ENCODE measurements around the gene TUBB2B. TPM values are rescaled to one million over a fixed set of nuclear protein-coding genes. Genes with fewer than 3 reads are reported as not detected.

Gene TUBB2B
- polyA plus RNA-seq, 1 donor from 2014 or later = 3,172 TPM

GRCh38 chr6:3226481-3227362 lies 731 bp downstream of the TUBB2B start:
- H3K4me2 ChIP-seq (ENCODE audit: low read length) = peak overlapping the region; percentile 84
- H3K9me3 ChIP-seq (ENCODE audit: low read length) = no peaks in the 10 kb centered on the region
- H4K20me1 ChIP-seq (ENCODE audit: insufficient read depth) = peaks cover 34% of the 10 kb centered on the region
- no peak overlapping the region for H2AFZ ChIP-seq (ENCODE audit: low read depth, low read length)
- peaks cover 74% of the 10 kb centered on the region for H3K79me2 ChIP-seq (replicated peaks; ENCODE audit: insufficient read depth, low read length)
- no peak for TF ChIP-seq RAD21 (conservative IDR thresholded peaks at IDR 0.05)
- TF ChIP-seq TAF1 (IDR thresholded peaks at IDR 0.05; ENCODE audit: low read depth) = no peak
- TF ChIP-seq, protein P1, sequence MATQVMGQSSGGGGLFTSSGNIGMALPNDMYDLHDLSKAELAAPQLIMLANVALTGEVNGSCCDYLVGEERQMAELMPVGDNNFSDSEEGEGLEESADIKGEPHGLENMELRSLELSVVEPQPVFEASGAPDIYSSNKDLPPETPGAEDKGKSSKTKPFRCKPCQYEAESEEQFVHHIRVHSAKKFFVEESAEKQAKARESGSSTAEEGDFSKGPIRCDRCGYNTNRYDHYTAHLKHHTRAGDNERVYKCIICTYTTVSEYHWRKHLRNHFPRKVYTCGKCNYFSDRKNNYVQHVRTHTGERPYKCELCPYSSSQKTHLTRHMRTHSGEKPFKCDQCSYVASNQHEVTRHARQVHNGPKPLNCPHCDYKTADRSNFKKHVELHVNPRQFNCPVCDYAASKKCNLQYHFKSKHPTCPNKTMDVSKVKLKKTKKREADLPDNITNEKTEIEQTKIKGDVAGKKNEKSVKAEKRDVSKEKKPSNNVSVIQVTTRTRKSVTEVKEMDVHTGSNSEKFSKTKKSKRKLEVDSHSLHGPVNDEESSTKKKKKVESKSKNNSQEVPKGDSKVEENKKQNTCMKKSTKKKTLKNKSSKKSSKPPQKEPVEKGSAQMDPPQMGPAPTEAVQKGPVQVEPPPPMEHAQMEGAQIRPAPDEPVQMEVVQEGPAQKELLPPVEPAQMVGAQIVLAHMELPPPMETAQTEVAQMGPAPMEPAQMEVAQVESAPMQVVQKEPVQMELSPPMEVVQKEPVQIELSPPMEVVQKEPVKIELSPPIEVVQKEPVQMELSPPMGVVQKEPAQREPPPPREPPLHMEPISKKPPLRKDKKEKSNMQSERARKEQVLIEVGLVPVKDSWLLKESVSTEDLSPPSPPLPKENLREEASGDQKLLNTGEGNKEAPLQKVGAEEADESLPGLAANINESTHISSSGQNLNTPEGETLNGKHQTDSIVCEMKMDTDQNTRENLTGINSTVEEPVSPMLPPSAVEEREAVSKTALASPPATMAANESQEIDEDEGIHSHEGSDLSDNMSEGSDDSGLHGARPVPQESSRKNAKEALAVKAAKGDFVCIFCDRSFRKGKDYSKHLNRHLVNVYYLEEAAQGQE (IDR thresholded peaks at IDR 0.05; ENCODE audit: borderline replicate concordance) = peak; percentile 25
- no peak for TF ChIP-seq SMC3 (conservative IDR thresholded peaks at IDR 0.05; ENCODE audit: poor library complexity)
- TF ChIP-seq MXI1 (conservative IDR thresholded peaks at IDR 0.05; ENCODE audit: poor library complexity, severe bottlenecking) = peak; percentile 47
- peak overlapping the region; percentile 82 for H3K4me3 ChIP-seq (ENCODE audit: low read length)
- H3F3A ChIP-seq (ENCODE audit: insufficient read depth, low read length, poor library complexity, severe bottlenecking) = peaks cover 10% of the 10 kb centered on the region
- H3K9me2 ChIP-seq (ENCODE audit: insufficient read depth, low read length) = no peaks in the 10 kb centered on the region
- H3K27ac ChIP-seq (ENCODE audit: low read length) = peak overlapping the region; percentile 100
- H3K9ac ChIP-seq (ENCODE audit: low read length) = peak overlapping the region; percentile 100
- H3K36me3 ChIP-seq (ENCODE audit: insufficient read depth, low read length) = peaks cover 18% of the 10 kb centered on the region
- H3K27me3 ChIP-seq (ENCODE audit: insufficient read depth, low read depth, low read length) = no peaks in the 10 kb centered on the region

- Histone ChIP-seq H4K20me1 (ENCODE audit: insufficient read depth) (peaks cover 34% of the 10 kb centered on the region), H3K27me3 (ENCODE audit: insufficient read depth, low read depth, low read length) (no peaks in the 10 kb centered on the region), H3K9ac (ENCODE audit: low read length) (peak overlapping the region; percentile 100), H3K27ac (ENCODE audit: low read length) (peak overlapping the region; percentile 100), H3K4me2 (ENCODE audit: low read length) (peak overlapping the region; percentile 84), H3F3A (ENCODE audit: insufficient read depth, low read length, poor library complexity, severe bottlenecking) (peaks cover 9% of the 10 kb centered on the region), H3K9me2 (ENCODE audit: insufficient read depth, low read length) (no peaks in the 10 kb centered on the region), H3K4me3 (ENCODE audit: low read length) (peak overlapping the region; percentile 82), H3K79me2 (replicated peaks; ENCODE audit: insufficient read depth, low read length) (peaks cover 73% of the 10 kb centered on the region), H3K9me3 (ENCODE audit: low read length) (no peaks in the 10 kb centered on the region), H3K36me3 (ENCODE audit: insufficient read depth, low read length) (peaks cover 18% of the 10 kb centered on the region), H2AFZ (ENCODE audit: low read depth, low read length) (no peak overlapping the region)
- TF ChIP-seq EP300 (conservative IDR thresholded peaks at IDR 0.05; ENCODE audit: poor library complexity, severe bottlenecking) (no peak), SMC3 (conservative IDR thresholded peaks at IDR 0.05; ENCODE audit: poor library complexity) (no peak), EZH2 (IDR thresholded peaks at IDR 0.05; ENCODE audit: borderline replicate concordance, insufficient read depth, low read length, poor library complexity, severe bottlenecking) (no peak), RAD21 (conservative IDR thresholded peaks at IDR 0.05) (no peak), TAF1 (IDR thresholded peaks at IDR 0.05; ENCODE audit: low read depth) (no peak), POLR2AphosphoS5 (IDR thresholded peaks at IDR 0.05) (no peak), MXI1 (conservative IDR thresholded peaks at IDR 0.05; ENCODE audit: poor library complexity, severe bottlenecking) (no peak)
- TF ChIP-seq, protein P2, sequence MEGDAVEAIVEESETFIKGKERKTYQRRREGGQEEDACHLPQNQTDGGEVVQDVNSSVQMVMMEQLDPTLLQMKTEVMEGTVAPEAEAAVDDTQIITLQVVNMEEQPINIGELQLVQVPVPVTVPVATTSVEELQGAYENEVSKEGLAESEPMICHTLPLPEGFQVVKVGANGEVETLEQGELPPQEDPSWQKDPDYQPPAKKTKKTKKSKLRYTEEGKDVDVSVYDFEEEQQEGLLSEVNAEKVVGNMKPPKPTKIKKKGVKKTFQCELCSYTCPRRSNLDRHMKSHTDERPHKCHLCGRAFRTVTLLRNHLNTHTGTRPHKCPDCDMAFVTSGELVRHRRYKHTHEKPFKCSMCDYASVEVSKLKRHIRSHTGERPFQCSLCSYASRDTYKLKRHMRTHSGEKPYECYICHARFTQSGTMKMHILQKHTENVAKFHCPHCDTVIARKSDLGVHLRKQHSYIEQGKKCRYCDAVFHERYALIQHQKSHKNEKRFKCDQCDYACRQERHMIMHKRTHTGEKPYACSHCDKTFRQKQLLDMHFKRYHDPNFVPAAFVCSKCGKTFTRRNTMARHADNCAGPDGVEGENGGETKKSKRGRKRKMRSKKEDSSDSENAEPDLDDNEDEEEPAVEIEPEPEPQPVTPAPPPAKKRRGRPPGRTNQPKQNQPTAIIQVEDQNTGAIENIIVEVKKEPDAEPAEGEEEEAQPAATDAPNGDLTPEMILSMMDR (IDR thresholded peaks at IDR 0.05; ENCODE audit: poor library complexity, severe bottlenecking) = no peak
- TF ChIP-seq, protein P1 (IDR thresholded peaks at IDR 0.05; ENCODE audit: borderline replicate concordance) = no peak
Observed at GRCh38 chr6:3226042-3226441, 1.4 kb downstream of the TUBB2B start.
